Measurements from ENCODE around the gene MGAT3. TPM values are rescaled to one million over a fixed set of nuclear protein-coding genes. Genes with fewer than 3 reads are reported as not detected.

The MGAT3 gene
- total RNA-seq, 2 experiments from 2014 or later, result 1.0 to 1.2 TPM

Other genes starting within 250 kb of the MGAT3 start
- under 1 TPM; 0.35 to 0.40 TPM for gene PDGFB, start 212.0 kb upstream of the MGAT3 start, total RNA-seq
- gene RPL3, start 137.4 kb upstream of the MGAT3 start, total RNA-seq, result 1,000 to 10,000 TPM; 3,164 to 3,255 TPM
- 1 to 10 TPM; 7.4 to 9.3 TPM for gene SYNGR1, start 107.0 kb upstream of the MGAT3 start, total RNA-seq
- 10 to 100 TPM; 17.1 to 18.2 TPM for gene TAB1, start 57.2 kb upstream of the MGAT3 start, total RNA-seq
- 10 to 100 TPM; 62.9 to 65.0 TPM for gene MIEF1, start 45.3 kb downstream of the MGAT3 start, total RNA-seq
- gene ATF4, start 63.5 kb downstream of the MGAT3 start, total RNA-seq, result 100 to 1,000 TPM; 806 to 814 TPM
- 100 to 1,000 TPM; 104 to 113 TPM for gene RPS19BP1, start 75.7 kb downstream of the MGAT3 start, total RNA-seq
- under 1 TPM; 0.26 to 0.27 TPM for gene CACNA1I, start 113.7 kb downstream of the MGAT3 start, total RNA-seq